Upper lobe of right lung (tissue), 1 donor: ENCODE data around the gene SLC25A6. TPM values are rescaled to one million over a fixed set of nuclear protein-coding genes. Genes with fewer than 3 reads are reported as not detected.
A peak's percentile ranks its signal among the peaks of the same experiment; 100 is the strongest.
"Not testable (repeated sequence)": the region's sequence is repeated elsewhere in the genome, so short reads cannot be mapped to it uniquely, and the experiment has no call there.

ENCODE experiments used
- ATAC-seq: fragments of 200-7000 bp; cut with Tn5 transposase; one replicate; pipeline ENCODE4 v1.9.1; 2020; ENCODE audit warnings: mild to moderate bottlenecking, moderate library complexity
- DNase-seq: peaks from one replicate; pipeline ENCODE4 v3.0.0-alpha.2; 2020
- H3K27ac ChIP-seq: fragments of 200-600 bp; one replicate; pipeline ENCODE4 v1.8.0; 2022
- H3K27me3 ChIP-seq: fragments of 200-600 bp; one replicate; pipeline ENCODE4 v1.8.0; 2022; ENCODE audit warnings: mild to moderate bottlenecking
- H3K36me3 ChIP-seq: fragments of 200-600 bp; one replicate; pipeline ENCODE4 v1.8.0; 2022
- H3K4me1 ChIP-seq: fragments of 200-600 bp; one replicate; pipeline ENCODE4 v1.8.0; 2022
- H3K4me3 ChIP-seq: fragments of 200-600 bp; one replicate; pipeline ENCODE4 v1.8.0; 2022; ENCODE audit warnings: mild to moderate bottlenecking
- H3K9me3 ChIP-seq: fragments of 200-600 bp; one replicate; pipeline ENCODE4 v1.8.0; 2022
- intact Hi-C: fragments of 100-400 bp; cut with DNase I; formaldehyde crosslinking; loops from one replicate; pipeline ENCODE4 v1.11.0; 2022
- total RNA-seq: library from RNA; stranded (reverse); fragmentation: NEBNext Ultra II Directional; extraction: Animal tissue kit (Norgen Biotek cat#: 25700); gene quantifications from one replicate; pipeline ENCODE4 v1.2.1, GENCODE V29; 2021
- TF ChIP-seq, protein P1 (sequence below): fragments of 200-600 bp; IDR thresholded peaks from one replicate; pipeline ENCODE4 v1.8.0; 2022; ENCODE audit warnings: antibody characterized with exemption
- donor health status: DM: no; HTN: yes; CAD: no; lungs with severe emphysema.

SLC25A6 gene
- total RNA-seq, 1 donor from 2014 or later = 337 TPM

DNA sequence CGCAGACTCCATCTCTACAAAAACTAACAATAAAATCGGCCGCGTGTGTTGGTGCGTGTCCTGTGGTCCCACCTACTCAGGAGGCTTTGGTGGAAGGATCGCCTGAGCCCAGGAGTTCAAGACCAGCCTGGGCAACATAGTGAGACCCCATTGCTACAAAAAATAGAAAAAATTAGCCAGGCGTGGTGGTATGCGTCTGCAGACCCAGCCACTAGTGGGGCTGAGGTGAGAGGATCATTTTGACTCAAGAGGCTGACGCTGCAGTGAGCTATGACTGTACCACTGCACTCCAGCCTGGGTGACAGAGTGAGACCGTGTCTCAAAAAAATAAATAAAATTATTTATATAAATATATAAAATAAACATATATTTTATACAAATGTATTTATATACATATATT lies 38.5 kb upstream of the SLC25A6 start:
- H3K4me1 ChIP-seq = no peaks in the 10 kb centered on the region
- DNase-seq (no peak), ATAC-seq (no peak)

DNA sequence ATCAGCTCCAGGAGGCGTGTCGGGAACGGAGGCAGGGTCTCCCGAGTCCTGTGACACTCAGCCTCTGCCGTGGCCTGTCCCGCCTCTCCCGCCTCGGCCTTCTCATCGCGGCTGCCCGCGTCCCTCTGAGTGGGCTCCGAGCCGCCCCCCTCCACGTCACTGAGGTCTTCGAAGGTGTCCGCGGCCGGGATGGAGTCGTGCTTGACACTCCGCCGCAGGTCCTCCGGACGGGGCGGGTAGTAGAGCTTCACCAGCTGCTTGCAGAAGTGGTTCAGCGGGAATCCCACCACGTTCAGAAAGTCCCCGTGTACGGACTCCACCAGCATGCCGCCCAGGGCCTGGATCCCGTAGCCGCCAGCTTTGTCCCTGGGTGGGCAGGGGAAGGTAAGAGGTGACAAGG lies 35.8 kb upstream of the SLC25A6 start:
- TF ChIP-seq, protein P1, sequence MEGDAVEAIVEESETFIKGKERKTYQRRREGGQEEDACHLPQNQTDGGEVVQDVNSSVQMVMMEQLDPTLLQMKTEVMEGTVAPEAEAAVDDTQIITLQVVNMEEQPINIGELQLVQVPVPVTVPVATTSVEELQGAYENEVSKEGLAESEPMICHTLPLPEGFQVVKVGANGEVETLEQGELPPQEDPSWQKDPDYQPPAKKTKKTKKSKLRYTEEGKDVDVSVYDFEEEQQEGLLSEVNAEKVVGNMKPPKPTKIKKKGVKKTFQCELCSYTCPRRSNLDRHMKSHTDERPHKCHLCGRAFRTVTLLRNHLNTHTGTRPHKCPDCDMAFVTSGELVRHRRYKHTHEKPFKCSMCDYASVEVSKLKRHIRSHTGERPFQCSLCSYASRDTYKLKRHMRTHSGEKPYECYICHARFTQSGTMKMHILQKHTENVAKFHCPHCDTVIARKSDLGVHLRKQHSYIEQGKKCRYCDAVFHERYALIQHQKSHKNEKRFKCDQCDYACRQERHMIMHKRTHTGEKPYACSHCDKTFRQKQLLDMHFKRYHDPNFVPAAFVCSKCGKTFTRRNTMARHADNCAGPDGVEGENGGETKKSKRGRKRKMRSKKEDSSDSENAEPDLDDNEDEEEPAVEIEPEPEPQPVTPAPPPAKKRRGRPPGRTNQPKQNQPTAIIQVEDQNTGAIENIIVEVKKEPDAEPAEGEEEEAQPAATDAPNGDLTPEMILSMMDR = no peak
- ATAC-seq (peak; percentile 24), DNase-seq (peak; percentile 59)
- no peak overlapping the region for H3K27ac ChIP-seq
- no peaks in the 10 kb centered on the region for H3K9me3 ChIP-seq
- intact Hi-C loops = no loop called here
- peaks cover 31% of the 10 kb centered on the region for H3K36me3 ChIP-seq
- no peaks in the 10 kb centered on the region for H3K27me3 ChIP-seq
- H3K4me1 ChIP-seq = no peaks in the 10 kb centered on the region
- H3K4me3 ChIP-seq = no peak overlapping the region

More for the DNA sequence above, 38.5 kb upstream of the SLC25A6 start:
- Histone ChIP-seq H3K4me3 (no peak overlapping the region), H3K27me3 (no peaks in the 10 kb centered on the region), H3K36me3 (peaks cover 22% of the 10 kb centered on the region), H3K27ac (no peak overlapping the region), H3K9me3 (no peaks in the 10 kb centered on the region)
- TF ChIP-seq, protein P1 = no peak
- intact Hi-C loops = no loop called here

DNA sequence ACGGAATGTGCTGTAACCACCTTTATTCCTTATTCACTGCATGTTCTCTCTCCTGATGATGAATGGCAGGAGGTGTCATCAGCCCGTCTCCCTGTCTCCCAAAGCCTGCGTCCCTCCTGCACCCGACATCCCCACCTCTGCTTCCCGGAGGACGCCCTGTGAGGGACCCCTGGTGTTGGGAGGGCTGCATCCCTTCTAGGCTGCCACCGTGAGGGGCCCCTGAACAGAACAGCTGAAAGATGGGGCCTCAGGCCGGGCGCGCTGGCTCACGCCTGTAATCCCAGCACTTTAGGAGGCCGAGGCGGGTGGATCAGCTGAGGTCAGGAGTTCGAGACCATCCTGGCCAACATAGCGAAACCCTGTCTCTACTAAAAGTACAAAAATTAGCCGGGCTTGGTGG lies 34.4 kb upstream of the SLC25A6 start:
- ATAC-seq, H3K27ac ChIP-seq, intact Hi-C loops, H3K4me3 ChIP-seq, H3K9me3 ChIP-seq, H3K4me1 ChIP-seq, H3K27me3 ChIP-seq: not testable (repeated sequence)
- peaks cover 34% of the 10 kb centered on the region for H3K36me3 ChIP-seq
- DNase-seq = peak; percentile 49

DNA sequence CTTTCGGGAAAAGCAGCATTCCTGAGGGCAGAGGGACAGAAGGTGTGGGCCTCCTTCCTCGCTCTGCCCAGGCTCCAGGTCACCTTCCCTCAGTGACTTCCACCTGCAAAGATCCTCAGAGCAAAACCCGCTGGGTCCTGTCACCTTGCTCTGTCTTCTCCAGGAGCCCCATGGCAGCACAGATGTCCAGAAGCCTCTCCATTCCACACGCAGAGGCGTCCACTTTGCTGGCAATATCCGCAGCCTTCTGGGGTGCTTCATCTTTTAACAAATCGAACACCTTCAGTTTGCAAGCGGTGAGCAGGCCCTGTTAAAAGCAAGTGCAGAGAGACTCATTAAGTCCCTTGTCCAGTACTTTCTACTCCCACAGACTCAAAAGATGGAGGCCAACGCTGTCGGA lies 33.5 kb upstream of the SLC25A6 start:
- H3K4me1 ChIP-seq = no peaks in the 10 kb centered on the region
- H3K27ac ChIP-seq = no peak overlapping the region
- no peak overlapping the region for H3K4me3 ChIP-seq
- H3K36me3 ChIP-seq = peaks cover 36% of the 10 kb centered on the region
- H3K27me3 ChIP-seq = no peaks in the 10 kb centered on the region
- H3K9me3 ChIP-seq = no peaks in the 10 kb centered on the region
- intact Hi-C loops = no loop called here
- DNase-seq = peak; percentile 5
- TF ChIP-seq, protein P1 = no peak
- ATAC-seq = no peak

DNA sequence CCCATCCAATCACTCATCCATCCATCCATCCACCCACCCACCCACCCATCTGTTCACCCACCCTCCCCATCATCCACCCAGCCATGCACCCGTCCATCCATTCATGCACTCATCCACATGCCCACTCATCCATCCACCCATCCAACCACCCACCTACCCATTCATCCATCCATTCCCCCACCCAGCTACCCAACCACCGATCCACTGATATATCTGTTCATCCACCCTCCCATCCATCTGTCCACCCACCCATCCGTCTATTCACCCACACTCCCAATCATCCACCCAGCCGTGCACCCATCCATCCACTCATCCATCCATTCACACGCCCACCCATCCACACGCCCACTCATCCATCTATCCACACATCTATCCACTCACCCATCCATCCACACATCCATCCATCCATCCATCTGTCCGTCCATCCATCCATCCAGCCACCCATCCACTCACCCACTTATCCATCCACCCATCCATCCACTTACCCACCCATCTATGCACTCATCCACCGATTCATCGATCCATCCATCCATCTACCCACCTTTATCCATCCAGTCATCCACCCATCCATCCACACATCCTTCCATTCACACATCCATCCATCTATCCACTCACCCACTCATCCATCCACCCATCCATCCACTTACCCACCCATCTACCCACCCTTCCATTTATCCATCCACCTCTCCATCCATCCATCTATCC lies 32.4 kb upstream of the SLC25A6 start:
- H3K36me3 ChIP-seq = peaks cover 36% of the 10 kb centered on the region
- H3K9me3 ChIP-seq = no peaks in the 10 kb centered on the region
- H3K27ac ChIP-seq = no peak overlapping the region
- ATAC-seq = no peak
- no peaks in the 10 kb centered on the region for H3K4me1 ChIP-seq
- no peaks in the 10 kb centered on the region for H3K27me3 ChIP-seq
- TF ChIP-seq, protein P1 = no peak
- DNase-seq = peak; percentile 10
- no peak overlapping the region for H3K4me3 ChIP-seq
- intact Hi-C loops = no loop called here

DNA sequence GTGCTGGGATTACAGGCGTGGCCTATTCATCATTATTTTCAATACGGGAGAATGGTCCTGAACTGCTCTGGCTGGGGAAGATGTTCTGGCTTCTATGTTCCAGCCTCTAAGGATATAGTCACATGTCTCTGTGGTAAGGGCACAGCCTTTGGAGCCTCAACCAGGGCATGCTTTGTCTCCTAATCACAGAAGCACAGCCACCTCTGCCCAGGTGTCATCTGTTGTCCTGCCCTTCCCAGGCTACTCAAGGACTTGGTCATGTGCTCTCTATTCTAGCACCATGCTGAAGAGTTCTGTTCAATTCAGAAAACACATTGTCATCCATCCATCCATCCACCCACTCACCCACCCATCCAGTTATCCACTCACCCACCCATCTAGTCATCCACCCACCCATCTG lies 31.3 kb upstream of the SLC25A6 start:
- DNase-seq = peak; percentile 6
- H3K4me3 ChIP-seq = no peak overlapping the region
- H3K9me3 ChIP-seq = no peaks in the 10 kb centered on the region
- H3K4me1 ChIP-seq = no peaks in the 10 kb centered on the region
- no peak for ATAC-seq
- no peak overlapping the region for H3K27ac ChIP-seq
- intact Hi-C loops = no loop called here
- peaks cover 46% of the 10 kb centered on the region for H3K36me3 ChIP-seq
- no peaks in the 10 kb centered on the region for H3K27me3 ChIP-seq
- TF ChIP-seq, protein P1 = no peak
